GM20000 (cell line): ENCODE results near the gene SPATA9.
"Not testable (repeated sequence)": the region's sequence is repeated elsewhere in the genome, so short reads cannot be mapped to it uniquely, and the experiment has no call there.

ENCODE experiments used
- DNase-seq: peaks from one replicate; pipeline ENCODE4 v3.0.0; 2012; ENCODE audit warnings: low spot score
- TF ChIP-seq, protein P1 (sequence below): IDR thresholded peaks from 2 replicates; pipeline ENCODE4 v1.5.1; 2012; ENCODE audit warnings: mild to moderate bottlenecking, control low read depth; ENCODE audit errors: extremely low read depth, missing control alignments

The SPATA9 gene

GRCh38 chr5:95720094-95720786 is 37.4 kb upstream of the SPATA9 start:
- TF ChIP-seq, protein P1, sequence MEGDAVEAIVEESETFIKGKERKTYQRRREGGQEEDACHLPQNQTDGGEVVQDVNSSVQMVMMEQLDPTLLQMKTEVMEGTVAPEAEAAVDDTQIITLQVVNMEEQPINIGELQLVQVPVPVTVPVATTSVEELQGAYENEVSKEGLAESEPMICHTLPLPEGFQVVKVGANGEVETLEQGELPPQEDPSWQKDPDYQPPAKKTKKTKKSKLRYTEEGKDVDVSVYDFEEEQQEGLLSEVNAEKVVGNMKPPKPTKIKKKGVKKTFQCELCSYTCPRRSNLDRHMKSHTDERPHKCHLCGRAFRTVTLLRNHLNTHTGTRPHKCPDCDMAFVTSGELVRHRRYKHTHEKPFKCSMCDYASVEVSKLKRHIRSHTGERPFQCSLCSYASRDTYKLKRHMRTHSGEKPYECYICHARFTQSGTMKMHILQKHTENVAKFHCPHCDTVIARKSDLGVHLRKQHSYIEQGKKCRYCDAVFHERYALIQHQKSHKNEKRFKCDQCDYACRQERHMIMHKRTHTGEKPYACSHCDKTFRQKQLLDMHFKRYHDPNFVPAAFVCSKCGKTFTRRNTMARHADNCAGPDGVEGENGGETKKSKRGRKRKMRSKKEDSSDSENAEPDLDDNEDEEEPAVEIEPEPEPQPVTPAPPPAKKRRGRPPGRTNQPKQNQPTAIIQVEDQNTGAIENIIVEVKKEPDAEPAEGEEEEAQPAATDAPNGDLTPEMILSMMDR, result no peak
- no peak for DNase-seq

GRCh38 chr5:95718738-95719137 is 35.9 kb upstream of the SPATA9 start:
- DNase-seq, result no peak
- TF ChIP-seq, protein P1, result no peak

DNA sequence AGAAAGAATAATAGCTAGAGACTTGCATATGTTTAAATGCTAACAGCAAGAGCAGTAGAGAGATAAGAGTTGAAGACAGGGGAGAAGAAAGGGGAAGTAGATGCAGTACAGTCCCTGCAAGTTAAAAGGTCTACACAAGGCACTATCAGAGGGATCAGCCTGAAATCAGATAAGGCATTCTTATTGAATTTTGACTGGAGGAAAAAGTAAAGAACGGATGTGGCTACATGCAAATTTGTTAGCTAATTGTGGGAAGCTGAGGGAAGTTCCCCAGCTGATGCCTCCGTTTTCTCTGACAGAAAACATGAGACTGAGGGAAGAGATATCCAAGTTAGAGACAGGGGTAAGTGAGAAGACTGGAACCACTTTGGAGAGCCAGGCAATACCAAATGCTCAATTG is 35.4 kb upstream of the SPATA9 start:
- DNase-seq, result peak; percentile 52

GRCh38 chr5:95717439-95717838 is 34.6 kb upstream of the SPATA9 start:
- TF ChIP-seq, protein P1, result no peak
- no peak for DNase-seq

More for the DNA sequence above, 35.4 kb upstream of the SPATA9 start:
- TF ChIP-seq, protein P1, result no peak

DNA sequence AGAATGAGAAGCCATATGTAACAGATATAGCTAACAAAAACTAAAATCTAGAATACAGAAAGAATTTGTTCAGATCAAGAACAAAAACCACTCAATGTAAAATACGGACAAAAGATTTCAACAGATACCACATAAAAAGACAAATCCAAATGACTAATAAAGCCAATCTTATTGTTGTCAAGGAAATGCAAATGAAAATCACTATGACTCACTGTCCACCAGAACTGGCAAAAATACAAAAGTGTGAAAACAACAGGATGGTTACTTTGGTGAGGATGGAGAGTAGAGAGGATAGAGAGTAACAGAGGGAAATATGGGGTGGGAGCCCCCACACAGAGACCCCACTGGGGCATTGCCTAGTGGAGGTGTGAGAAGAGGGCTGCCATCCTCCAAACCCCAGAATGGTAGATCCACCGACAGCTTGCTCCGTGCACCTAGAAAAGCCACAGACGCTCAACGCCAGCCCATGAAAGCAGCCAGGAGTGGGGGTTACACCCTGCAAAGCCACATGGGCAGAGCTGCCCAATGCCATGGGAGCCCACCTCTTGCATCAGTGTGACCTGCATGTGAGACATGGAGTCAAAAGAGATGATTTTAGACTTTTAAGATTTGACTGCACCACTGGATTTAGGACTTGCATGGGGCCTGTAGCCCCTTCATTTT is 33.1 kb upstream of the SPATA9 start:
- DNase-seq, result peak; percentile 14
- TF ChIP-seq, protein P1, result no peak

DNA sequence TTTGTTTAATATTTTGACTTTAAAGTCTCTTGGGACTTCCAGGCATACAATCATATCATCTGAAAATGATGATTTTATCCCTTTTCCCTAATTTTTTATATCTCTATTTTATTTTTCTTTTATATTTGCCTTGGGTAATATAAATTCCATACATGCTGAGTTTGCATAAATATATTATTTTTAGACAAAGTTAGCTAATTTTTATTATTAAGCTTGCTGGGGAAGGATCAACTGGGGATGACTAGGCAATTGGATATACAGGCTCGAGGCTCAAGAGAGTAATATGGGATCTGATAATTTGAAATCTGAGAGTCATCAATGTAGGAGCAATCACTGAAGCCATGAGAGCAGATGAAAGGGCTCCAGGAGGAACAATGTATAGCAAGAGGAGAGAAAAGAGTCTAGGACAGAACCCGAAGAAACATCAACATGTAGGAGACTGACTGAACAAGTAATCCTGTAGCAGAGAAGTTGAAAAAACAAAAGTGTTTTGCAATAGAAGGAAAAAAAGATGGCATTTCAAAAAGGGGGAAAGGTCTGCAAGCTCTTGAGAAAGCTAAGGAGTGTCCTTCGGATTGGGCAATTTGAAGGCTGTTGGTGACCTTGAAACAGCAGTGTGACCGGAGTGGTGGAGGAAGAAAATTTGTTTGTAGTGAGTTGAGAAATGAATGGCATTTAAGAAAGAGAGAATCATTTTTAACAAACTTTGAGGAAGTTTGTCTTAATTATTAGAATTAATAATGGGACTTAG is 31.3 kb upstream of the SPATA9 start:
- no peak for DNase-seq
- TF ChIP-seq, protein P1, result no peak

GRCh38 chr5:95713246-95713645 is 30.5 kb upstream of the SPATA9 start:
- DNase-seq, result not testable (repeated sequence)
